Stimulated activated CD4-positive, alpha-beta T cell treated with anti-CD3 and anti-CD28 coated beads, TNF-alpha, amount 100 ng/mL, for 4 hours (primary cell): ENCODE data around the gene PLEKHG2.
A peak's percentile ranks its signal among the peaks of the same experiment; 100 is the strongest.
"Not testable (repeated sequence)": the region's sequence is repeated elsewhere in the genome, so short reads cannot be mapped to it uniquely, and the experiment has no call there.

Source experiments
- DNase-seq, 3 experiments: peaks; one replicate each; pipeline ENCODE4 v3.0.0-alpha.2; 2020; ENCODE audit warnings: low read depth in 3 of 3

PLEKHG2 gene, protein sequence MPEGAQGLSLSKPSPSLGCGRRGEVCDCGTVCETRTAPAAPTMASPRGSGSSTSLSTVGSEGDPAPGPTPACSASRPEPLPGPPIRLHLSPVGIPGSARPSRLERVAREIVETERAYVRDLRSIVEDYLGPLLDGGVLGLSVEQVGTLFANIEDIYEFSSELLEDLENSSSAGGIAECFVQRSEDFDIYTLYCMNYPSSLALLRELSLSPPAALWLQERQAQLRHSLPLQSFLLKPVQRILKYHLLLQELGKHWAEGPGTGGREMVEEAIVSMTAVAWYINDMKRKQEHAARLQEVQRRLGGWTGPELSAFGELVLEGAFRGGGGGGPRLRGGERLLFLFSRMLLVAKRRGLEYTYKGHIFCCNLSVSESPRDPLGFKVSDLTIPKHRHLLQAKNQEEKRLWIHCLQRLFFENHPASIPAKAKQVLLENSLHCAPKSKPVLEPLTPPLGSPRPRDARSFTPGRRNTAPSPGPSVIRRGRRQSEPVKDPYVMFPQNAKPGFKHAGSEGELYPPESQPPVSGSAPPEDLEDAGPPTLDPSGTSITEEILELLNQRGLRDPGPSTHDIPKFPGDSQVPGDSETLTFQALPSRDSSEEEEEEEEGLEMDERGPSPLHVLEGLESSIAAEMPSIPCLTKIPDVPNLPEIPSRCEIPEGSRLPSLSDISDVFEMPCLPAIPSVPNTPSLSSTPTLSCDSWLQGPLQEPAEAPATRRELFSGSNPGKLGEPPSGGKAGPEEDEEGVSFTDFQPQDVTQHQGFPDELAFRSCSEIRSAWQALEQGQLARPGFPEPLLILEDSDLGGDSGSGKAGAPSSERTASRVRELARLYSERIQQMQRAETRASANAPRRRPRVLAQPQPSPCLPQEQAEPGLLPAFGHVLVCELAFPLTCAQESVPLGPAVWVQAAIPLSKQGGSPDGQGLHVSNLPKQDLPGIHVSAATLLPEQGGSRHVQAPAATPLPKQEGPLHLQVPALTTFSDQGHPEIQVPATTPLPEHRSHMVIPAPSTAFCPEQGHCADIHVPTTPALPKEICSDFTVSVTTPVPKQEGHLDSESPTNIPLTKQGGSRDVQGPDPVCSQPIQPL (N-terminal part only)

DNA sequence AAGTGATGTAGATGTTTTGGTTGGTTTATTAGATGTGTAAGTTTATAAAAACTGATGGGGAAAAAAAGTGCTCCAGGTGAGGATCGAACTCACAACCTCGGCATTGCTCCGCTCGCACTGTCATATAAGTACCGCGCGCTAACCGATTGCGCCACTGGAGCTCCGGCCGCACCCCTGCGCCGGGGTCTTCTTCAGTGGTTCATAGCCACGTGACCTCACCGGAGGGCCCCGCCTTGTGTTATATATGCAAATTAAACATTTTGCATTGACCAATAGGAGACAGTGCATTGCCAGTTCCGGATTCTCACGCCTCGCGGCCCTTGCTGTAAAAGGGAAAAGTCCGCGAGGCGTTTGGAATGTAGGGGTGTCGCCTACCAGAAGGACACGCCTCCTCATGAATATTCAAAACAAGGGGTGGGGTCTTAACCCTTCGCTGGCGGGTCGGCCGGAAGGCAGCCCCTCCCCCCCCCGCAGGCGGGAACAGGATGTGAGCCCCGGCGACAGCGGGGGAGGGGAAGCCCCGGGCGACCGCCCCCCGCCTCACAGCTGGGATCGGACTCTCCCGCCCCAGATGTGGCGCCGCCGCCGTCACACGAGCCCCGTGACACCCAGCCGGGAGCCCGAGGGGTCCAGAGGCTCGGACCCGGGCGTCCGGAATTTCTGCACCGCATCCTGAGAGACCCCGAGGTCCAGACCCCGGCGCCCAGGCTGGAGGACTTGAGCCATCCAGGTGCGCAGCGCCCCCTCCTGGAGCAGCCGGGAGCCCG, at the start of gene PLEKHG2:
Gene PLEKHG2, plus strand, starts transcription at position 570 of the 767 bp plus-strand sequence. CDS start 1,418 bp downstream, outside the sequence.
- DNase-seq, result peak; percentile 92 to 99 (median 97)

DNA sequence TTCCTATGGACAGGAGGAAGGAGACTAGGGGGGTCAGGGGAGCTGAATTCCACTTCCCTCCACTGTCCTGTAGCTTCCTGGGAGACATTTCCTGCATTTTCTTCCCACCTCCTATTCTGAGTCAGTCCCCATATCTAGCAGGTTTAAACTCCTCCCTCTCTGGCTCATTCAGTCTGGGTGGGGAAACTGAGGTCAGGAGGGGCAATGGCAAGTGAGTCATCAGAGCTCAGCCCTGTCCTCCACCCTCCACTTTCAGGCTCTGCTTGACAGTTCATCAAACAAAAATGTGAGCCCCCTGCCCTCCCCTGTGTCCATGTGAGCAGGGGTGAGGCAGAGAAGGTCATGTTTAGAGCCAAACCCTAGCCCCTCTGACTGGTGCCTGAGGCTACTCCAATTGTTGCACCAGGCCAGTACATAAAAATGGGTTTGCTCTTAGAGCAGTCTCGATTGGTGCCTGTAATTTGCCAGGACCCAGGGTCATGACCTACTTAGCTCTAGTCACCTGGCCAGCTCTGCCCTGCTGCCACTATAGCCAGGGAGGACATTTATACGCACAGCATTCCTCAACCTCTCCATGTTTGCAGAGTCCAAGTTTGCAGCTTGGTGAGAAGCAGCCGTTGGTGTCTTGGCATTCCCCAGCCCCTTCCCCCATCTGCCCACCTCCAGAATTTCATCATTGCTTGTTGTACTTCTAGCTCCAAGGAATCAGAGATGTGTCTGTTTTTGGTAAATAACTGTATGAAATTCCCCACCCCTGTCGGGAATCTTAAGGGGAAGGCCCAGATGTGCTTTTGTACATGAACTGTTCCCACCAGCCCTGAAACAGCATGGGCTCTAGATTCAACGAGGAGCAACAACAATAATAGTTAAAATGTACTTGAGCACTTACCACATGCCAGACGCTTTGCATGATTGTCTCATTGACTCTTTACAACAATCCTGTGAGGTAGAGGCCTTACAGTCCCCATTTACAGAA, 49.5 kb upstream of the PLEKHG2 start:
- DNase-seq, result no peak

DNA sequence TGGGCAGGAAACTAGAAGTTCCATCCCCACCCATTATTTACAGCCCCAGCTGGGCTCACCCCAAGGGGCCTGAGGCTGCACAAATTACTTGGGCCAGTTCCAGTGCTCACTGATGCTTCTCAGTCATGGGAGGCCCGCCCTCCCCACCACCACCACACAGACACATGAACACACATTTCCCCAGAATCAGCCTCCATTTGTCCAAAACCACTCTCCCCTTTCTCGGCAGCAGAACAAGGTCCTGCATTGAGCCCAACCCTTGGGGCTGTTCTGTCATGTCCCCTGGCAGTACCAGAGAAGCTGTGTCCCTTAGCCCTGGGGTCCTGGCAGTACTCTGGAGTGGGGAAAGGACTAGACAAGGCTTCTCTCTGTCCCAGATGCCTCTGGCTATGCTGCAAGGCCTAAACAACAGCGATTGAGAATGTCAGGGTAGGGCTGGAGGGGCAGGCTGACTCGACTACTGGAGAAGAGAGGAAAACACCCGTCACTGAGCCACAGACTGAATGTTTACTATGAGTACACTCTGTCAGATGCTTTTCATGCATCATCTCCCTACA, 48.5 kb upstream of the PLEKHG2 start:
- DNase-seq, result no peak

DNA sequence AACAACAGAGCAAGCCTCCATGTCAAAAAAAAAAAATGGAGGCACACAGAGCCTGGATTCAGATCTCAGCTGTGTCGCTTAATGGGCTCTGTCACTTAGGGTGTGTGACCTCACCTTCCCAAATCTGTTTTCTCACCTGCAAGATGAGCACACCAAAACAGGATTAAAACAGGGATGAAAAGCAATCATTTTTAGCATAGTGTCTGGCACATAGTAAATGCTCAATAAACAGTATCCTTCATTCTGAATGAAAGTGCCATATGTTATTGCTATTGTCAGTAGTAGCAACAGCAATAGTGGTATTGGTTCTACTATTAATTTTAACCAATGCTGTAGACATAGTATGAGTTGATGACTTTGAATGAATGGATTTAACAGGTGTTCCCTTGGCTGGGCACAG, 46.9 kb upstream of the PLEKHG2 start:
- DNase-seq, result no peak

DNA sequence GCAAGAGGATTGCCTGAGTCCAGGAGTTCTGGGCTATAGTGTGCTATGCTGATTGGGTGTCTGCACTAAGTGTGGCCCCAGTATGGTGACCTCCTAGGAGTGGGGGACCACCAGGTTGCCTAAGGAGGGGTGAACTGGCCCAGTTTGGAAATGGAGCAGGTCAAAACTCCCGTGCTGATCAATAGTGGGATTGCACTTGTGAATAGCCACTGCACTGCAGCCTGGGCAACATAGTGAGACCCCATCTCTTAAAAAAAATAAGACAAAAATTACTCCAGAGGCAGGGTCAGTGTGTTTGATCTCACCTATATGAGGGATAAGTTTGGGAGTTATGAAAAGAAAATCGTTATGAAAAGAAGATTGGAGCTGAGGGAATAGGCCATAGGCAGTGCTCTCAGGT, 43.3 kb upstream of the PLEKHG2 start:
- no peak for DNase-seq

DNA sequence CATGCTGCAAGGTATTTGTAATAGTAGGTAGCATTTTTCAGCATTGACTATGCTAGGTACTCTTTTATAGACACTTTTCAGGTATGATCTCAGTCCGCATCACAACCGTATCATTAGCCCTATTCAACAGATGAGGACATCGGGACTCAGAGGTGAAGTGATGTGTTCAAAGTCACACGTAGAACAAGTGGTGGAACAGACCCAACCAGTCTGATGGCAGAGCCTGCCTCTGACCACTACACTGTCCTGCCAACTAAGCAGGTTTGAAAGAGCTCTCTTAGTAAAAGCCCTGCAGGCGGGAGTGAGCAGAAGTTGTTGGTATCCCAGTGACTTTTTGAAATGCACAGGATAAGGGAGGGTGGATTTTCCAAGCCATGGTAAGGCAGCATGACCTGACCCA, 41.7 kb upstream of the PLEKHG2 start:
- no peak for DNase-seq

DNA sequence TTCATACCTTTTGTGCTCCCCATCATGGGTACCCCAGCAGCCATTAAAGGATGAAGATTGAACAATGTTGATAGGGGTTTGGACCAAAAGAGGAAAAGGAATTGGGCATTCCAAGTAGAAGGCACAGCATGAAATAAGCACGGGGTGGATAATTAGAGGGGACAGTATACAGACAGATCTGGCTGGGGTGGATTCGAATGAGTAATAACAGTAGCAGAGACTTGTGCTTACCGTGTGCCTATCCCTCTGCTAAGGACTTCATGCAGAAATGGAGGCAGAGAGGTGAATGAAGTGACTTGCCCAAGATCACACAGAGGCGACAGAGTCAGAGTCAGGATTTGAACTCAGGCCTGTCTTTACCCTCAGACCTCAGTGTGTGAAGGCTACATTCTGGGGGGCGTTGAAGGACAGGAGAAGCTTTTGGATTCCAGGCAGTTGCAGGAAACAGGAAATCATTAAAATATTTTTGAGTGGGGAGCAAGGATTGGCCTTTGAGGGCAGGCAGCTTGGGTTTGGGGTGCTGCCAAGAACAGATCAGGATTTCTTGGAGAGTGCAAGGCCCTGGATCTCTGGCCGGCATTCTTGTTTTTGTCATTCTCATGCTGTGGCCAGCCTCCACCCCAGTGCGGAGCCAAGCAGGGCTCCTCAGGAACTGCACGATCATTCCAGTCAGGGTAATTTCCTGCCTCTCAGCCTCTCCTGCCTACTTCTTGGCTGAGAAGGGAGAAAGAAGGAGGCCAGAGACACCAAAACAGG, 40.2 kb upstream of the PLEKHG2 start:
- DNase-seq, result no peak

DNA sequence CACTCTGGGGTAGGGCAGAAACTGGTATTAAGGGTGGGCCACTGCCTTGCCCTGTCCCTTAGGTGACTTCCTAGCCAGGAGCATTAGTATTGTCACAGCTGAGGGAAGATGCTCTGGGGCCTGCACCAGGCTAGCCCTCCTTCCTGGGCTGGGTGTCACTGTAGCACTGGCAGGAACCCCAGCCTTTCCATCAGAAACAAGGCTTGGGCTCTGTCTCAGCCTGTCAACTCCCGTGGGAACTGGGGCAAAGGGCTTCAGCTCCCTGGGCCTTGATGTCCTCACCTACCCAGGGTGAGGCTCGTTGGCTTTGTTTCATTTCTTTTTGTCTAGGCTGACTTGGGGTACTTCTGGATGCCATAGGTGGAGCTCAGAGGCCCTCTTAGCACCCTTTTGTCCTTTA, 39.5 kb upstream of the PLEKHG2 start:
- no peak for DNase-seq

DNA sequence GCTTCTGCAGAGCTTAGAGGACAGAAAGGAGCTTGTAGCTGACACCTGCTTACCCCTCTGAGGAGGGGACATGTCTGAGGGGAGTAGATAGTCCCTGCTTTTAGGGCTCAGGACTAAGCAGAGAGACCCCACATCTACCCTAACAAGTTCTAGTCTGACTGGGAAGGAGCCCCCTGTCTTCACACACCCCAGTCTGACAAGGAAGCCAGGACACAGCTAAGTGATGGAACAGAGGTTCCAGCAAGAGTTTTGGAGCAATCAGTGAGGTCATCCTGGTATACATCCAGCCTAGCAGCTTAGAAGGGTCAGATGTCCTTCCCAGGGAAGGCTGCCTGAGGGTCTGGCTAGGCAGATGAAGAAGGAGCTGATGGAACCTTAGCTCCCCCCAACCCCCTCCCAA, 36.5 kb upstream of the PLEKHG2 start:
- no peak for DNase-seq

DNA sequence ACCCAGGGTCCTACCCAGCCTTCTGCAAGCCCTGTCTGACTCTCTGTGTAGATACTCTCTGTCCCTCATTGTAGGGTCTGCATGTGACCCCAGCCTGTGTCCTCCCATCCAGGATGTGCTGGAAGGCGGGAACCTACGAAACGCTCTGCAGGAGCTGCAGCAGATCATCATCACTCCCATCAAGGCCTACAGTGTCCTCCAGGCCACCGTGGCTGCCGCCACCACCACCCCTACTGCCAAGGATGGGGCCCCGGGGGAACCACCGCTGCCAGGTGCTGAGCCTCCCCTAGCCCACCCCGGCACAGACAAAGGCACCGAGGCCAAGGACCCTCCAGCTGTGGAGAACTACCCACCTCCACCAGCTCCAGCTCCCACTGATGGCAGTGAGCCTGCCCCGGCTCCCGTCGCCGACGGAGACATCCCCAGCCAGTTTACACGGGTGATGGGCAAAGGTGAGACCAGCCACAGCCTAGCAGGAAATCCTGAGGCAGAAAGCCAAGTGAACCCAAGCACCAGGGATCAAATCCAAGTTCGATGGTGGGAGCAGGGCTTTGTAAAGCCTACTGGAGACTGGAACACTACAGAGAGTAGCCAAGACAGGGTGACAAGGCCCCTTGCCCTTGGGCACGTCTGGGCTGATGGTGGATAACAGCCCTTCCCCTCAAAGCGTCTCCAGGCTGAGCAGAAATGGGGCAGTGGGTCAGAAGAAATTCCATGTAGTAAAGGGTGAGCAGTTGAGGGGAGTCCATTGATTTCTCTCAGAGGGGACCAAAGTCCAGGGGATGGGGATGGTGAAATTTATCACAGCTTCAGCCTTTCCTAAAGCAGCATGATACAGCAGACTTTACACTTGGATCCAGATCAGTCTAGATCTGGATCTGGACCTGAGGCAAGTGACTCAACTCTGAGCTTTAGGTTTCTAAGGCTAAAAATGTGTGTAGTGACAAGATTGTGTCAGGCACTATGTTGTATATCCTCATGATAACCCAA, 34.8 kb upstream of the PLEKHG2 start:
- DNase-seq, result no peak

DNA sequence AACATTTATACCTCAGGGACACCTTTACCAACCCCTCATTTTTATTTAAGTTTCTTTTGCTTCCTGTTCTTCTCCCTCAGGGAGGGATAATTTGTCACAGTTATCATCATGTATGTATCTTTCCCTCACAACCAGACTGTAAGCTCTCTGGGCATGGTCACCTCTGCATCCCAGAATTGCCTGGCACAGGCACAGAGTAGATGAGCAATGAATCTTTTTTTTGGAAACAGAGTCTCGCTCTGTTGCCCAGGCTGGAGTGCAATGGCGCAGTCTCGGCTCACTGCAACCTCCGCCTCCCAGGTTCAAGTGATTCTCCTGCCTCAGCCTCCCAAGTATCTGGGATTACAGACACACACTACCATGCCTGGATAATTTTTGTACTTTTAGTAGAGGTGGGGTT, 33.1 kb upstream of the PLEKHG2 start:
- DNase-seq, result not testable (repeated sequence)

DNA sequence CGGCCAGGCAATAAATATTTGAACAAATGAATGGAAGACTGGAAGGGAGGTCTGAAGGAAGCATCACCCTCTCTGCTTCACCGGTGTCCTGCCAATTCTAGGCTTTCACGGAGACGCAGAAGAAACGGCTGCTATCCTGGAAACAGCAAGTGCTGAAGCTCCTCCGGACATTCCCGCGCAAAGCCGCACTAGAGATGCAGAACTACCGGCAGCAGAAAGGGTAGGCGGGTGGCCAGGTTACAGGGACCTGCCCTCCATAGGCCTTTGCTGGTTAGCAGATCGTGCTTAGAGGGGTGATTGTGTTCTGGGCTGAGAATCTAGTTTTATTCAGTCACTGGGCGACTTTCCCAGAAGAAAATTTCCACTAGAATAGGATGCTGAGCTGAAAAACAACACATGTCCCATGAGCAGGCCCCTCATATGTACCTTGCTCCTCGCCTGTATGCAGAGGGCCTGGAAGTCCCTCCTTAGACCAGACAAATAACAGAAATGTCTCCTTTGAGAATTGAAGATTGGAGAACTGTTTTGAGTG, 32.5 kb upstream of the PLEKHG2 start:
- no peak for DNase-seq

DNA sequence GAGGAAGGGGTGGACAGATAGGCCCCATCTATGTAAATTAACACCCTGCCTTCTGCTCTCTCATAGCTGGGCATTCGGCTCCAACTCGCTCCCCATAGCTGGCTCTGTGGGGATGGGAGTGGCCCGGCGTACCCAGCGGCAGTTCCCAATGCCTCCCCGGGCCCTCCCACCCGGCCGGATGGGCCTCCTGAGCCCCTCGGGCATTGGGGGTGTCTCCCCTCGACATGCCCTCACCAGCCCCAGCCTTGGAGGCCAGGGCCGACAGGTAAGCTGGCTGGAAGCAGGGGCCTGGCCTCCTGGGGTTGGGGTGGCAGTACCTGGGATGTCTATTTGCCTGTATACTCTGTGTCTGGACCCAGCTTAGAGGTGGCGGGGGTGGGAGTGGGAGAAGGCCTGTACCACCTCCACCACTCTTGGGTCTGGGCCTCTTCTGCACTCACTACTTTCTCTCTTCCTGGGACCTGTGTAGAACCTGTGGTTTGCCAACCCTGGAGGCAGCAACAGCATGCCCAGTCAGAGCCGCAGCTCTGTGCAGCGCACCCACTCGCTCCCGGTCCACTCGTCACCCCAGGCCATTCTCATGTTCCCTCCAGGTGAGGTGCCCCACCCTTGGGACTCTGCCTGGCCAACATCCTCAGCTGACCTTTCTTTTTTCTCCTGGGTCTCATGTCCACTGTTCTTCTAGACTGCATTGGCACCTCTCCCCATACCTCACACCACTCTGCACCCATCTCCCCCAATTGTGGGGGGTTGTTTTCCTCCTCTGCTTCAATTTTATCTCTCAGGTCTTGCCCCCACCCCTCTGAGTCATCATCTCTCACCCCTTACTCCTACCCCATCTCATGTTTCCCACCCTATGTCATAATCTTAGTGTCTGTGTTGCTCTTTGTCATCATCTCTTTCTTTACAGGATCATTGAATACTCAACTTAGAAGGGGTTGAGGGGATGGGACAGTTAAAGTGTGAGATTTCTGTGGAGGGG, 31.7 kb upstream of the PLEKHG2 start:
- DNase-seq, result no peak

DNA sequence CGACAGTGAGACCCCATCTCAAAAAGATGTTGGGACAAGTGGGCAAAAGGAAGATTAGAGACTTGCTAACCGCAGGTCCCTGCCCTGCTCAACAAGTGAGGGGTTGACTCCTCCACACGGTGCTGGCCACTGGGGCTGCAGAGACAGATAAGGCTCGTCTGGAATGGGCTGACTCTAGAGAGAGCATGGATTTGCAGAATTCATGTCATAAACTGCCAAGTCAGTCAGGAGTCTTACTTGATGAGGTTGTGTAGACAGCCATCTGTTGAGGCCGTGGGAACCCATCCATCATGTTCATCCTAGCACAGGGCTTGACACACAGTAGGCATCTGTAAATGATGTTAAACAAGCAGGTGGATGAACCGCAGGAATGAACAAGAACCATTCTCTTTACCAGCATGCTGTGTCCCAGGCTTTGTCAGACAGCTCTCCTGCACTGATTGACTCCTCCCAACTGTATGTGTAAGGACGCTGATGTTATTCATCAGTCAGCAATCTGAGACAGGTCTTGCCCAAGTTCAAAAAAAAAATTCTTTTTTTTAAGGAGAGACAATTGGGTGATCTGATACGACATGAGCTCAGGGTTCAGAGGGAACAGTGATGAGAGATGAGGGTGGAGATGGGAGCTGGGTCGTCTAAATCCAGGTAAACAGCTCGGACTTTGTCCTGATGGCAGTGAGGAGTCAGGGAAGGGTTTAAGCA, 30.4 kb upstream of the PLEKHG2 start:
- no peak for DNase-seq

DNA sequence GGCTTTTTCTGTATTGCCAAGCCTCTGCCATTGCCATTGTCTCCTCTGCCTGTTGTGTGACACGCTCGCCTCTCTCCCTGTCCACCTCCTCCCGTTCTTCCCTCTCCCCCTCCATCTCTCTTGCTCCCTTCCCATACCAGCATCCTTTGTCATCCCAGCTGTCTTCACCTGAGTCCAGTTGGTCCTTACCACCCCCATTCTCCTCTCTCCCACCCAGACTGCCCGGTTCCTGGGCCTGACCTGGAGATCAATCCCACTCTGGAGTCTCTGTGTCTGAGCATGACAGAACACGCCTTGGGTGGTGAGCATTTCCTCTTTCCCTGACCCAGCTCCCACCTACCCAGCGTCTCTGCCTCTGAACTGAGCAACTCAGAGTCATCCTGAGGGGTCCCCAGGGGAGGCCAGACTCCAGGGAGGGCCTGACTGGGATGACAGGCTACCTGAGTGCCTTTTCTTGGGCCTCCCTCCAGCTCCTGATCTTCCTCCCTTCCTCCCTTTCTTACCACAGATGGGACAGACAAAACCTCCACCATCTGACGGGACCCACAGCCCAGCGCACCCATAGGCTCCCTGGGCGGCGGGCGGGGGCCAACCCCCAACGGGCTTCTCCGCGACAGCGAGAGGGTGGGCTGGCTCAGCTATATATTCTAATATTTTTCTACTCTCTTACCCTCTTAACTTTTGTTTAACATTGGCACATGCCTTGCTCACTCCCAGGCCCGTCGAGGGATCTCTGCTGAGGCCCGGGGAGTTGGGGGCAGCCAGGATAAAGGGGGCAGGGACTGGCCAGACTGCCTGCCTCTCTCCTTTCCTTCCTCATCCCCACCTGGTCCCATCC, 29.3 kb upstream of the PLEKHG2 start:
- no peak for DNase-seq
